Uterus (tissue), 4 donors: Measurements from ENCODE around the gene MFRP. TPM values are rescaled to one million over a fixed set of nuclear protein-coding genes. Genes with fewer than 3 reads are reported as not detected.
A peak's percentile ranks its signal among the peaks of the same experiment; 100 is the strongest.

ENCODE experiments used
- DNase-seq, 2 donors: peaks; one replicate each; pipeline ENCODE4 v3.0.0-alpha.2; 2019 to 2020
- H3K27ac ChIP-seq, 2 donors: fragments of 200-600 bp; sonication (generic); 1 replicate in 1 of 2; 2 replicates in 1 of 2; pipeline ENCODE4 v1.5.1; 2016 to 2018
- H3K27me3 ChIP-seq, 2 donors: fragments of 200-600 bp; sonication (generic); one replicate each; pipeline ENCODE4 v1.5.1; 2018 to 2019; ENCODE audit warnings: control low read depth in 1 of 2
- H3K36me3 ChIP-seq, 2 donors: fragments of 200-600 bp; sonication (generic); one replicate each; pipeline ENCODE4 v1.5.1; 2019; ENCODE audit warnings: control low read depth in 1 of 2
- H3K4me1 ChIP-seq, 2 donors: fragments of 200-600 bp; sonication (generic); one replicate each; pipeline ENCODE4 v1.5.1; 2018 to 2019; ENCODE audit warnings: control low read depth in 1 of 2
- H3K4me3 ChIP-seq, 2 donors: fragments of 200-600 bp; sonication (generic); 1 replicate in 1 of 2; 2 replicates in 1 of 2; pipeline ENCODE4 v1.5.1; 2018 to 2019; ENCODE audit warnings: mild to moderate bottlenecking in 1 of 2
- H3K9me3 ChIP-seq, 2 donors: fragments of 200-600 bp; sonication (generic); one replicate each; pipeline ENCODE4 v1.5.1; 2019; ENCODE audit warnings: control low read depth in 1 of 2
- POLR2A ChIP-seq, 2 donors: fragments of 450-650 bp; IDR thresholded peaks; one replicate each; pipeline ENCODE4 v1.6.1; 2016; ENCODE audit warnings: antibody characterized with exemption in 2 of 2, mild to moderate bottlenecking in 1 of 2, moderate library complexity in 1 of 2
- intact Hi-C: fragments of 100-400 bp; cut with DNase I; formaldehyde crosslinking; loops from one replicate; pipeline ENCODE4 v1.15.1; 2023; ENCODE audit warnings: low total_unique reads
- total RNA-seq, 4 donors: library from RNA; depleted of rRNA in 3 of 4; stranded (reverse); fragments of >200 nt in 3 of 4; gene quantifications; one replicate each; pipeline versions ENCODE4 v1.1.0 to v1.2.4, GENCODE V29; 2014 to 2023
- TF ChIP-seq, protein P1 (sequence below), 4 experiments: fragments of 200-600 bp in 2 of 4; fragments of 450-650 bp in 2 of 4; sonication (generic) in 2 of 4; IDR thresholded peaks; one replicate each; pipeline ENCODE4 v1.5.1; 2016 to 2019; ENCODE audit warnings: antibody characterized with exemption in 4 of 4, mild to moderate bottlenecking in 2 of 4, moderate library complexity in 1 of 4
- donor health status: DM: yes; HTN: yes; CAD: no.

Gene MFRP
- total RNA-seq, 4 donors from 2014 or later, result 0.07 to 0.26 TPM; not detected in 2

DNA sequence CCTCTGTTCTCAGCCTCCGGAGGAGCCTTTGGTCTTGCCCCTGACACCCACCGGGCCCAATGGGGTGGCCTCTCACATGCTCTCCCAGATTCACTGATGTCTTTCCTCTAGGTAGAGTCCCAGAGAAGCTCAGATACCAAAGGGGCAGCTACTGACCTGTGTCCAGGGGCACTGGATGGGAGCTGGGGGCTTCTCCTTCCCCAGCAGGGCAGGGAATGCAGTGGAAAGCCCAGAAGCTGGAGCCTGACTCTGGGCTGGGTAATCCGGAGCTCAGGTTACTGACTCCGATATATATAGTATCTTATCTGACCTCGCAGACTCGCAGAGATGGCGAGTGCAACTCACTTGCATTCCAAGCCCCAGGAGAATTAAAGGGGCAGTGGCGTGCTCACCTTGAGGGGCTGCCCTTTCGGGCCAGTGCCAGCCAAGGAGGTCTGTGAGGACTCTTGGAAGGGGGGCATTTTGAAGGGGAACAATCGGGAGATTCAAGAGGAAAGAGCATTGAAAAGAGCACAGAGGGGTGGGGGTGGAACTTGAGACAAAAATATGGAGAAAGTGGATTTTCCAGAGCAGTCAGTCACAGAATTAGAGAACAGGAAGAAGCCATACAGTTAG, 32.5 kb upstream of the MFRP start:
- intact Hi-C loops, result loop anchor here (2.0 kb wide), 1 partner anchor 22 kb away; no protein-coding TSS in a partner anchor
- DNase-seq, result no peak
- Histone ChIP-seq H3K36me3 (no peaks in the 10 kb centered on the region), H3K27ac (no peak overlapping the region), H3K4me1 (peaks cover 6 to 11% of the 10 kb centered on the region in 2 donors), H3K4me3 (no peak overlapping the region), H3K27me3 (no peaks in the 10 kb centered on the region), H3K9me3 (no peaks in the 10 kb centered on the region)
- no peak for TF ChIP-seq POLR2A (IDR thresholded peaks at IDR 0.05)
- TF ChIP-seq, protein P1, sequence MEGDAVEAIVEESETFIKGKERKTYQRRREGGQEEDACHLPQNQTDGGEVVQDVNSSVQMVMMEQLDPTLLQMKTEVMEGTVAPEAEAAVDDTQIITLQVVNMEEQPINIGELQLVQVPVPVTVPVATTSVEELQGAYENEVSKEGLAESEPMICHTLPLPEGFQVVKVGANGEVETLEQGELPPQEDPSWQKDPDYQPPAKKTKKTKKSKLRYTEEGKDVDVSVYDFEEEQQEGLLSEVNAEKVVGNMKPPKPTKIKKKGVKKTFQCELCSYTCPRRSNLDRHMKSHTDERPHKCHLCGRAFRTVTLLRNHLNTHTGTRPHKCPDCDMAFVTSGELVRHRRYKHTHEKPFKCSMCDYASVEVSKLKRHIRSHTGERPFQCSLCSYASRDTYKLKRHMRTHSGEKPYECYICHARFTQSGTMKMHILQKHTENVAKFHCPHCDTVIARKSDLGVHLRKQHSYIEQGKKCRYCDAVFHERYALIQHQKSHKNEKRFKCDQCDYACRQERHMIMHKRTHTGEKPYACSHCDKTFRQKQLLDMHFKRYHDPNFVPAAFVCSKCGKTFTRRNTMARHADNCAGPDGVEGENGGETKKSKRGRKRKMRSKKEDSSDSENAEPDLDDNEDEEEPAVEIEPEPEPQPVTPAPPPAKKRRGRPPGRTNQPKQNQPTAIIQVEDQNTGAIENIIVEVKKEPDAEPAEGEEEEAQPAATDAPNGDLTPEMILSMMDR (IDR thresholded peaks at IDR 0.05), result no peak

DNA sequence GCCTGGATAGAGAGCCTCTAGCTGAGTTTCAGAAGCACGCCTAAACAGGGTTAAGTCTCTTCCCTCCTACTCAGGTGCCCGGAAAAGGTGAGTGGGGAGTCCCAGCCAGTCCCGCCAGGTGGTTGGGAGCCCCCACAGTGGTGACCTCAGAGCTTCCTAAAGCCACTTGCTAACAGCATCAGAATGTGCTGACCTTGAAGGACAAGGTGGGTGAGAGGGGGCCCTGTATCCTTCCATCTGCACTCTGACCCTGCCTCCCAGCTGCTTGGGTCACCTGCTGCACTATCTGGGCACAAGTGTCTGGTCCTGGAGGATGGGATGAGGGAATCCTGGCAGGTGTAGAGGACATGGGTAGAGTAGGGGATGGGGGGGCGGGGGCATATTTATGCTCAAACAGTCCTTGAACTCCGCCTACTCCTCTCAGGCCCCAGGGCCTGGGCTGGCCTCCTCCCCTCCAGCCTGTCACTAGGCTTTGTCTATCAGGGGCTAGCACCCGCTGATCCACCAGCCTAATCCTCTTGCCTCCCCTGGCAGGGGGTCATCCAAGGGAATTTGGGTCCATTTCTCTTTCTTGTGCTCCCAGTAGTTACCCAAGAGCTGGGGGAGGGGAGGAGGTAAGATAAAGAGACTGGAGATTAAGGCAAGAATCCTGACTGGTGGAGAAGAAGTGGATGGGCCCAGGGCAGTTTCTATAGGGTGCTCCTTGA, 31.6 kb upstream of the MFRP start:
- Histone ChIP-seq H3K27me3 (no peaks in the 10 kb centered on the region), H3K4me1 (peaks cover 6 to 11% of the 10 kb centered on the region in 2 donors), H3K9me3 (no peaks in the 10 kb centered on the region), H3K4me3 (no peak overlapping the region), H3K36me3 (no peaks in the 10 kb centered on the region), H3K27ac (no peak overlapping the region)
- intact Hi-C loops, result loop anchor here (2.0 kb wide), 1 partner anchor 21 kb away; no protein-coding TSS in a partner anchor
- no peak for DNase-seq
- TF ChIP-seq POLR2A (IDR thresholded peaks at IDR 0.05), result no peak
- TF ChIP-seq, protein P1 (IDR thresholded peaks at IDR 0.05), result no peak

DNA sequence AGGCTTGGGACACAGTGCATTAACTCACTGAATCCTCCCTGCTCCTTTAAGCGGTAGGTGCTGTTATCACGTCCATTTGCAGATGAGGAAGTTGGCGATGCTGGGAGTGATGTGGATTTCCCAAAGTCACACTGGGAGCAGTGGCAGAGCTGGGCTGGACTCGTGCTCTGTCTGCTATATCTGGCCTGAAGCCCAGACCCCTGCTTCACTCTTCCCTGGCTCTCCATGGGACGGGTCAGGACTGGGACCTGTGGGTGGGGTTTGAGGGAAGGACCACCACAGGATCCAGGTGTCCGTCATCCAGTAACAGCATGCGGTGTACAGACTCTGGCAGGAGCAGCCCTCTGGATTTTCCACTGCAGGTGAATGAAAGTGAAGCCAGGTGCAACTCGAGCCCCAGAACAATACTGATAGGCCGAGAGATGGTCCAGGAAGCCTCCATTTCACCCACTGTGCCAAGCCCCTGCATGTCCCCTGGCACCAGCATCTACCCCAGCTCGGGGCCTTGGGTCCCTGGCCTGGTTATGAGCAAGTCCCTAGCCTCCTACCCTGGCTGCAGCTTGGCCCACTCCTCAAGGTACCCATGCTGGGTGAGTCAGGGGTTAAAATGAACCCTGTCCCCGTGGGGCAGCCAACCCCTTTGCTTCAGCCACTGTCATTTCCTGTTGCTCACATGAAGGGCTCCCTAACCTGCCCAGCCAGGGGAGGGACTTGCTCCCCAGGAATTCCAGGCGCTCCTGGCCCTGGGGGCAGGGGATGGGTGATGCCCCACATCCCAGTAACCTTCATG, 30.8 kb upstream of the MFRP start:
- no peak for DNase-seq
- H3K4me3 ChIP-seq, result no peak overlapping the region
- TF ChIP-seq, protein P1 (IDR thresholded peaks at IDR 0.05), result no peak
- TF ChIP-seq POLR2A (IDR thresholded peaks at IDR 0.05), result no peak
- no peaks in the 10 kb centered on the region for H3K27me3 ChIP-seq
- no peaks in the 10 kb centered on the region for H3K9me3 ChIP-seq
- peaks cover 6 to 11% of the 10 kb centered on the region in 2 donors for H3K4me1 ChIP-seq
- H3K36me3 ChIP-seq, result no peaks in the 10 kb centered on the region
- intact Hi-C loops, result no loop called here
- H3K27ac ChIP-seq, result peak overlapping the region; percentile 17 to 93

DNA sequence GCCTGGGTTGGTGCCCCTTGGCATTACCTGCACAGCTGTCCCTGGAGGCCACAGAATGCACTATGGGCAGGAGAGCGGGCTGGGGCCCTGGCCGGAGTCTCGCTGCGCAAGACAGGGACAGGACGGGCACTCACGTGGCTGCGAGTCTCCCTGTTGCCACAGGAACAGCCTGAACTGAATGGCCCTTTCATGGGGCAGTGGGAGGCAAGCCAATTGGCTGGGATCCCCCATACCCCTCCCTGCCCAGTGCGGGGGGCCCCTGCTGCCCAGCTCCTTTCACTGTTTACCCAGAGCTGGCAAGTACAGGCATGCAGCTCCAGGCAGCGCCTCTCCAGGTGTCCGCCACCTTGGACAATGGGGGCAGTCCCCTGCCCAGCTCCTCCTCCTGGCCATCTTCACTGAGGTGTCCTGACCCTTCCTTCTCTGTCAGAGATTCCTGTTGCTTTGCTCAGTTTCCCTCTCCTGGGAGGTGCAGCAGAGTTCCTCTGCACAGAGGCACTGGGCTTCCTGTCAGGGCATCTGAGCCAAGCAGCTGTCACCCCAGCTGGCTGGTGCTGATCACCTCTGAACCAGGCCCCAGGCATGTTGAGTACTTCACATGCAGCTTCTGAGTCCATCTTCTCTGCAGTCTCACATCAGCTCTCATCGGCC, 29.8 kb upstream of the MFRP start:
- Histone ChIP-seq H3K36me3 (no peaks in the 10 kb centered on the region), H3K27me3 (no peaks in the 10 kb centered on the region), H3K4me3 (no peak overlapping the region), H3K27ac (peak overlapping the region; percentile 90 to 93), H3K4me1 (peaks cover 6 to 11% of the 10 kb centered on the region in 2 donors), H3K9me3 (no peaks in the 10 kb centered on the region)
- peak in 1 of 2 donors; percentile 52 for DNase-seq
- intact Hi-C loops, result no loop called here
- TF ChIP-seq POLR2A (IDR thresholded peaks at IDR 0.05), result no peak
- TF ChIP-seq, protein P1 (IDR thresholded peaks at IDR 0.05), result no peak
